Activated CD4-positive, alpha-beta T cell treated with anti-CD3 and anti-CD28 coated beads for 36 hours (primary cell): ENCODE data around the gene RAB11FIP4. TPM values are rescaled to one million over a fixed set of nuclear protein-coding genes. Genes with fewer than 3 reads are reported as not detected.
A peak's percentile ranks its signal among the peaks of the same experiment; 100 is the strongest.

Experiments used
- ATAC-seq: fragments of 200-7000 bp; cut with Tn5 transposase; one replicate; pipeline ENCODE4 v1.10.0; 2021; ENCODE audit warnings: mild to moderate bottlenecking, moderate library complexity
- CTCF ChIA-PET: fragments of 350-600 bp; sonication (Branson Sonifier 250); formaldehyde crosslinking; loops from one replicate; lab custom pipeline; 2021; ENCODE audit warnings: antibody characterized with exemption; lab: Charles Lee
- POLR2A ChIA-PET: fragments of 350-600 bp; sonication (Branson Sonifier 250); formaldehyde crosslinking; loops from one replicate; lab custom pipeline; 2021; ENCODE audit warnings: antibody characterized with exemption, inconsistent platforms; lab: Charles Lee
- DNase-seq: peaks from one replicate; pipeline ENCODE4 v3.0.0-alpha.2; 2020
- H3K27ac Mint-ChIP-seq: one replicate; pipeline ENCODE4 v1.8.0; 2021; ENCODE audit warnings: mixed read lengths
- H3K27me3 Mint-ChIP-seq: one replicate; pipeline ENCODE4 v1.8.0; 2021; ENCODE audit warnings: mixed read lengths
- H3K36me3 Mint-ChIP-seq: one replicate; pipeline ENCODE4 v1.8.0; 2021; ENCODE audit warnings: low read depth, mixed read lengths
- H3K4me1 Mint-ChIP-seq: one replicate; pipeline ENCODE4 v1.8.0; 2021; ENCODE audit warnings: mixed read lengths
- H3K4me3 Mint-ChIP-seq: one replicate; pipeline ENCODE4 v1.8.0; 2021; ENCODE audit warnings: mild to moderate bottlenecking, moderate library complexity, mixed read lengths
- H3K9me3 Mint-ChIP-seq: one replicate; pipeline ENCODE4 v1.8.0; 2021; ENCODE audit warnings: low read depth, mixed read lengths
- intact Hi-C, 2 experiments: fragments of 100-400 bp; cut with DNase I in 1 of 2; cut with micrococcal nuclease in 1 of 2; formaldehyde crosslinking; loops; one replicate each; pipeline versions ENCODE4 v1.14.2 to v1.15.1; 2022 to 2024; cut with DNase I, micrococcal nuclease
- total RNA-seq, 2 experiments: library from RNA; stranded (reverse); gene quantifications; one replicate each; pipeline ENCODE4 v1.2.3, GENCODE V29; 2021

RAB11FIP4 gene
- total RNA-seq, 2 experiments from 2014 or later, result 30.3 to 41.4 TPM

- intact Hi-C loops, result no loop called here
- Mint-ChIP-seq H3K36me3 (no peaks in the 10 kb centered on the region), H3K4me1 (peaks cover 6% of the 10 kb centered on the region), H3K27ac (no peak overlapping the region), H3K4me3 (no peak overlapping the region), H3K9me3 (no peaks in the 10 kb centered on the region), H3K27me3 (no peaks in the 10 kb centered on the region)
- ATAC-seq (no peak), DNase-seq (no peak)
- POLR2A ChIA-PET, result no interaction called here
- CTCF ChIA-PET, result no interaction called here
Measured at GRCh38 chr17:31480904-31481782, 89.7 kb downstream of the RAB11FIP4 start.

- no peak overlapping the region for H3K27ac Mint-ChIP-seq
- H3K4me1 Mint-ChIP-seq, result peaks cover 7% of the 10 kb centered on the region
- ATAC-seq (peak; percentile 73), DNase-seq (no peak)
- H3K36me3 Mint-ChIP-seq, result no peaks in the 10 kb centered on the region
- intact Hi-C loops, result no loop called here
- no peak overlapping the region for H3K4me3 Mint-ChIP-seq
- no peaks in the 10 kb centered on the region for H3K9me3 Mint-ChIP-seq
- CTCF ChIA-PET, result no interaction called here
- no peaks in the 10 kb centered on the region for H3K27me3 Mint-ChIP-seq
- POLR2A ChIA-PET, result no interaction called here
Measured at GRCh38 chr17:31481783-31482081, 90.3 kb downstream of the RAB11FIP4 start.

GRCh38 chr17:31484821-31485220 is 93.3 kb downstream of the RAB11FIP4 start:
- ChIA-PET CTCF (interaction anchor here (0.6 kb wide), 1 partner anchor 630 kb away, joined by 3 read pairs; no protein-coding TSS in a partner anchor), POLR2A (no interaction called here)
- Mint-ChIP-seq H3K36me3 (no peaks in the 10 kb centered on the region), H3K4me3 (no peak overlapping the region), H3K27me3 (no peaks in the 10 kb centered on the region), H3K4me1 (peaks cover 24% of the 10 kb centered on the region), H3K9me3 (no peaks in the 10 kb centered on the region), H3K27ac (no peak overlapping the region)
- ATAC-seq (no peak), DNase-seq (no peak)
- intact Hi-C loops, result no loop called here

GRCh38 chr17:31486351-31487062 is 95.0 kb downstream of the RAB11FIP4 start:
- Mint-ChIP-seq H3K4me1 (peaks cover 40% of the 10 kb centered on the region), H3K27ac (no peak overlapping the region), H3K4me3 (peak overlapping the region; percentile 79), H3K36me3 (peaks cover 2% of the 10 kb centered on the region), H3K9me3 (no peaks in the 10 kb centered on the region), H3K27me3 (no peaks in the 10 kb centered on the region)
- no peak for DNase-seq
- intact Hi-C loops, result loop anchor here in 1 of 2 experiments (1.0 to 2.0 kb wide), 4 partner anchors 22 to 373 kb away; partner anchors contain the start of genes COPRS and EVI2A
- POLR2A ChIA-PET, result interaction anchor here (0.5 to 2.0 kb wide), 2 partner anchors 23 to 652 kb away, joined by 3 to 17 read pairs; no protein-coding TSS in a partner anchor
- CTCF ChIA-PET, result interaction anchor here (0.6 to 0.7 kb wide), 2 partner anchors 24 to 384 kb away, joined by 3 read pairs; no protein-coding TSS in a partner anchor
- ATAC-seq, result no peak

- no peaks in the 10 kb centered on the region for H3K9me3 Mint-ChIP-seq
- ATAC-seq, result no peak
- intact Hi-C loops, result loop anchor here in 1 of 2 experiments (1.0 to 2.0 kb wide), 4 partner anchors 21 to 372 kb away; partner anchors contain the start of genes COPRS and EVI2A
- ChIA-PET CTCF (interaction anchor here (0.6 to 8.6 kb wide), 7 partner anchors 13 to 48 kb away, joined by 3 to 64 read pairs (median 3); no protein-coding TSS in a partner anchor), POLR2A (interaction anchor here (0.6 to 2.0 kb wide), 4 partner anchors 22 to 177 kb away, joined by 3 to 17 read pairs (median 5); no protein-coding TSS in a partner anchor)
- peak overlapping the region; percentile 82 for H3K27ac Mint-ChIP-seq
- peak overlapping the region; percentile 79 for H3K4me3 Mint-ChIP-seq
- peaks cover 2% of the 10 kb centered on the region for H3K36me3 Mint-ChIP-seq
- DNase-seq, result no peak
- H3K27me3 Mint-ChIP-seq, result no peaks in the 10 kb centered on the region
- peaks cover 42% of the 10 kb centered on the region for H3K4me1 Mint-ChIP-seq
Measured at GRCh38 chr17:31487063-31487647, 95.7 kb downstream of the RAB11FIP4 start.

- CTCF ChIA-PET, result interaction anchor here (0.6 to 8.6 kb wide), 8 partner anchors 12 to 53 kb away, joined by 3 to 64 read pairs (median 3); no protein-coding TSS in a partner anchor
Measured at GRCh38 chr17:31487648-31488263, 96.3 kb downstream of the RAB11FIP4 start.

GRCh38 chr17:31488264-31488981 is 96.9 kb downstream of the RAB11FIP4 start:
- ChIA-PET CTCF (interaction anchor here (0.7 to 8.6 kb wide), 9 partner anchors 9 to 53 kb away, joined by 3 to 64 read pairs (median 3); no protein-coding TSS in a partner anchor), POLR2A (interaction anchor here (0.6 to 2.0 kb wide), 2 partner anchors 21 to 43 kb away, joined by 3 to 17 read pairs; no protein-coding TSS in a partner anchor)
- H3K4me3 Mint-ChIP-seq, result peak overlapping the region; percentile 84
- peaks cover 55% of the 10 kb centered on the region for H3K4me1 Mint-ChIP-seq
- peaks cover 2% of the 10 kb centered on the region for H3K36me3 Mint-ChIP-seq
- DNase-seq (peak; percentile 61), ATAC-seq (peak; percentile 2)
- H3K9me3 Mint-ChIP-seq, result no peaks in the 10 kb centered on the region
- H3K27me3 Mint-ChIP-seq, result no peaks in the 10 kb centered on the region
- H3K27ac Mint-ChIP-seq, result peak overlapping the region; percentile 65
- intact Hi-C loops, result loop anchor here in 1 of 2 experiments (1.0 kb wide), 1 partner anchor 20 kb away; no protein-coding TSS in a partner anchor

More at GRCh38 chr17:31487648-31488263, 96.3 kb downstream of the RAB11FIP4 start:
- Mint-ChIP-seq H3K9me3 (no peaks in the 10 kb centered on the region), H3K27ac (peak overlapping the region; percentile 82), H3K36me3 (peaks cover 2% of the 10 kb centered on the region), H3K4me3 (peak overlapping the region; percentile 84), H3K4me1 (peaks cover 48% of the 10 kb centered on the region), H3K27me3 (no peaks in the 10 kb centered on the region)
- DNase-seq (peak; percentile 95), ATAC-seq (peak; percentile 92)
- POLR2A ChIA-PET, result interaction anchor here (0.6 to 2.0 kb wide), 4 partner anchors 22 to 177 kb away, joined by 3 to 17 read pairs (median 5); no protein-coding TSS in a partner anchor
- intact Hi-C loops, result loop anchor here (1.0 to 2.0 kb wide), 4 partner anchors 21 to 372 kb away; partner anchors contain the start of genes COPRS (in 1 of the 2) and EVI2A (in 1 of the 2)

- Mint-ChIP-seq H3K27me3 (no peaks in the 10 kb centered on the region), H3K9me3 (no peaks in the 10 kb centered on the region), H3K4me1 (peaks cover 60% of the 10 kb centered on the region), H3K4me3 (peak overlapping the region; percentile 84), H3K27ac (peak overlapping the region; percentile 65), H3K36me3 (peaks cover 2% of the 10 kb centered on the region)
- POLR2A ChIA-PET, result interaction anchor here (0.7 kb wide), 1 partner anchor 28 kb away, joined by 3 read pairs; no protein-coding TSS in a partner anchor
- DNase-seq (peak; percentile 31), ATAC-seq (no peak)
- intact Hi-C loops, result loop anchor here in 1 of 2 experiments (1.0 kb wide), 1 partner anchor 19 kb away; no protein-coding TSS in a partner anchor
- CTCF ChIA-PET, result interaction anchor here (1.1 to 8.6 kb wide), 4 partner anchors 10 to 46 kb away, joined by 3 to 64 read pairs (median 8); no protein-coding TSS in a partner anchor
Measured at GRCh38 chr17:31488982-31489294, 97.5 kb downstream of the RAB11FIP4 start.

- DNase-seq, result peak; percentile 41
- POLR2A ChIA-PET, result interaction anchor here (0.7 kb wide), 1 partner anchor 27 kb away, joined by 3 read pairs; no protein-coding TSS in a partner anchor
- ATAC-seq, result no peak
- Mint-ChIP-seq H3K36me3 (peaks cover 2% of the 10 kb centered on the region), H3K4me1 (peaks cover 64% of the 10 kb centered on the region), H3K27ac (peak overlapping the region; percentile 40), H3K4me3 (peak overlapping the region; percentile 84), H3K9me3 (no peaks in the 10 kb centered on the region), H3K27me3 (no peaks in the 10 kb centered on the region)
- CTCF ChIA-PET, result interaction anchor here (0.7 to 8.6 kb wide), 5 partner anchors 10 to 614 kb away, joined by 3 to 64 read pairs (median 3); no protein-coding TSS in a partner anchor
- intact Hi-C loops, result loop anchor here (5.0 kb wide), 4 partner anchors 167 to 1012 kb away; partner anchors contain the start of genes CRLF3 (in 1 of the 2), EVI2A (in 1 of the 2), GOSR1 (in 1 of the 2) and LRRC37B (in 1 of the 2)
Measured at GRCh38 chr17:31489295-31490018, 98.0 kb downstream of the RAB11FIP4 start.
